ENCODE measurements around the gene PIWIL1. TPM values are rescaled to one million over a fixed set of nuclear protein-coding genes. Genes with fewer than 3 reads are reported as not detected.
A peak's percentile ranks its signal among the peaks of the same experiment; 100 is the strongest.

The PIWIL1 gene
- total RNA-seq, 1 donor from 2014 or later, result not detected

DNA sequence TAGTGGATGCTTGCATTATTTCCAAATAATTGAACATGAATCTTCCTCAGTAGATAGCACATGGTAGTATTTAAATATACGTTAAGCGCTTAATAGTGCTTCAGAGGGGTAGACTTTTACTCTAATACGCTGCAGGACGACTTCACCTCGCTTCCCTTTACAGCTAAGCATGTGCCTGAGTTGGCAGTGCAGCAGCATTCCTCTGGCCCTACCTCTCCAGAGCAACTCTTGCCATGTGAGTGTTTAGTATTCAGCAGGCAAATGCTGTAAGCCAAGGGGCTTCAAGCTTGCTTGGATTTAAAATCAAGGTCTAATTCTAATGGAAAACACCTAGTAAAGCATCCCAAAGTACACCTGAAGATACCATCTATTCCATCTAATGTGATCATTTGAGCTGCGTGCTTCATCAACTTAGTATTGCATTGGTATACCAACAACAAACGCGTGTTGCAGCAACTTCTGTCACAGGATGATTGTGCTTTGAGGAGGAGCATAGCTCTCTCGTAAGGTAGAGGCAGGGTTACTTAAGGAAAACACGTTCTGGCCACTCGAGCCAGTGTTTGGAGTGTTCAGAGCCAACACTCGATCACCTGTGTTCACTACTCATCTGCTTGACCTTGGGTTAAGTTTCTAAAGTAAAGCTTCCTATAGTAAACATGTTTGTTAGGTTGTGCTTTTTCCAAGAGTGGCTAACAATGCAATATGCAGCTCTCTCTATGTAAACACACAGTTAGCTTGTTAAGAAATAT is 60.6 kb downstream of the PIWIL1 start:
- H3K36me3 Mint-ChIP-seq (ENCODE audit: low read depth), result no peaks in the 10 kb centered on the region
- TF ChIP-seq, protein P1, sequence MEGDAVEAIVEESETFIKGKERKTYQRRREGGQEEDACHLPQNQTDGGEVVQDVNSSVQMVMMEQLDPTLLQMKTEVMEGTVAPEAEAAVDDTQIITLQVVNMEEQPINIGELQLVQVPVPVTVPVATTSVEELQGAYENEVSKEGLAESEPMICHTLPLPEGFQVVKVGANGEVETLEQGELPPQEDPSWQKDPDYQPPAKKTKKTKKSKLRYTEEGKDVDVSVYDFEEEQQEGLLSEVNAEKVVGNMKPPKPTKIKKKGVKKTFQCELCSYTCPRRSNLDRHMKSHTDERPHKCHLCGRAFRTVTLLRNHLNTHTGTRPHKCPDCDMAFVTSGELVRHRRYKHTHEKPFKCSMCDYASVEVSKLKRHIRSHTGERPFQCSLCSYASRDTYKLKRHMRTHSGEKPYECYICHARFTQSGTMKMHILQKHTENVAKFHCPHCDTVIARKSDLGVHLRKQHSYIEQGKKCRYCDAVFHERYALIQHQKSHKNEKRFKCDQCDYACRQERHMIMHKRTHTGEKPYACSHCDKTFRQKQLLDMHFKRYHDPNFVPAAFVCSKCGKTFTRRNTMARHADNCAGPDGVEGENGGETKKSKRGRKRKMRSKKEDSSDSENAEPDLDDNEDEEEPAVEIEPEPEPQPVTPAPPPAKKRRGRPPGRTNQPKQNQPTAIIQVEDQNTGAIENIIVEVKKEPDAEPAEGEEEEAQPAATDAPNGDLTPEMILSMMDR (conservative IDR thresholded peaks at IDR 0.05), result no peak
- H3K27me3 Mint-ChIP-seq (ENCODE audit: low read depth), result peaks cover 2% of the 10 kb centered on the region
- no peak for DNase-seq (ENCODE audit: low read depth, low spot score)
- H3K4me3 Mint-ChIP-seq, result no peak overlapping the region
- H3K4me1 Mint-ChIP-seq, result peaks cover 15% of the 10 kb centered on the region
- H3K9me3 Mint-ChIP-seq, result peaks cover 4% of the 10 kb centered on the region
- no peak overlapping the region for H3K27ac Mint-ChIP-seq (ENCODE audit: unreplicated experiment)

DNA sequence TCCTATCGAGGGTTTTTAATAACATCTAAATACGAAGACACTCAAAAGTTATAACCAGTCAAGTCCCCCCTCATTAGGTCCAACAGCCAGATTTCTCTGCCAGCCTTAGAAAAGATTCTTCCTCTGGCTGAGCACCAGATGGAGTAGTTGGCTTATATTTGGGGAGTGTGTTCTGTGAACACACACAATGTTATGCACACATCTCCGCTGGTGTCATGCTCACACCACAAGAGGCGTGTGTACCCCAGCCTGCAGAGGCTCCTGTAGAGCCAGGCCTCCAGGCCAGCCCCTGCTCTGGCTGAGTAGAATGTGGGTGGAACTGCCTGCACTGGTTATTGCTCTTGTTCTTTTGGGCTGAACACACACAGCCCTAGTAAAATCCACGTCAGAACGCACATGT is 64.0 kb downstream of the PIWIL1 start:
- H3K27ac Mint-ChIP-seq (ENCODE audit: unreplicated experiment), result no peak overlapping the region

DNA sequence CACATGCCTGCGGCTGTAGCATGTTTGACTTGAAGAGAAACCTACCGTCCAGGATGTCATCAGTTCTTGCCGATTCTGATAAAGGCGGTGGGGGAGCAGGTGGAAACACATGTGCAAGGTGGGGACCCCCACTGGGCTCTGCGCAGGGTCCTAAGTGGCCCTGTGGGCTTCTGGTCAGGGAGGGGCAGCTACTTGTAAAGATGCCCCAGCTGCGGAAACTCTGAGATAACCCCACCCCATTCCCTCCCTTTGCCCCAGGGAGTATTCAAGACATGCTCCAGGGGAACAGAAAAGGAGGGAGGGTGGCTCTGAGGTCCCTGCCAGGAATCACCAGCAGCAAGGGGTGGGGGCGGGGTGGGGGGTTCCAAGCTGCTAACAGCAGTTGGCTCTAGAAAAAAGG is 67.6 kb downstream of the PIWIL1 start:
- peaks cover 6% of the 10 kb centered on the region for H3K27me3 Mint-ChIP-seq (ENCODE audit: low read depth)
- H3K9me3 Mint-ChIP-seq, result peaks cover 2% of the 10 kb centered on the region
- H3K36me3 Mint-ChIP-seq (ENCODE audit: low read depth), result no peaks in the 10 kb centered on the region
- H3K4me3 Mint-ChIP-seq, result no peak overlapping the region
- H3K4me1 Mint-ChIP-seq, result no peaks in the 10 kb centered on the region
- TF ChIP-seq, protein P1 (conservative IDR thresholded peaks at IDR 0.05), result no peak
- no peak for DNase-seq (ENCODE audit: low read depth, low spot score)
- no peak overlapping the region for H3K27ac Mint-ChIP-seq (ENCODE audit: unreplicated experiment)

More for the DNA sequence above, 64.0 kb downstream of the PIWIL1 start:
- Mint-ChIP-seq H3K36me3 (ENCODE audit: low read depth) (no peaks in the 10 kb centered on the region), H3K4me1 (peaks cover 4% of the 10 kb centered on the region), H3K27me3 (ENCODE audit: low read depth) (peaks cover 4% of the 10 kb centered on the region), H3K4me3 (no peak overlapping the region), H3K9me3 (no peaks in the 10 kb centered on the region)
- no peak for DNase-seq (ENCODE audit: low read depth, low spot score)
- TF ChIP-seq, protein P1 (conservative IDR thresholded peaks at IDR 0.05), result peak; percentile 63

DNA sequence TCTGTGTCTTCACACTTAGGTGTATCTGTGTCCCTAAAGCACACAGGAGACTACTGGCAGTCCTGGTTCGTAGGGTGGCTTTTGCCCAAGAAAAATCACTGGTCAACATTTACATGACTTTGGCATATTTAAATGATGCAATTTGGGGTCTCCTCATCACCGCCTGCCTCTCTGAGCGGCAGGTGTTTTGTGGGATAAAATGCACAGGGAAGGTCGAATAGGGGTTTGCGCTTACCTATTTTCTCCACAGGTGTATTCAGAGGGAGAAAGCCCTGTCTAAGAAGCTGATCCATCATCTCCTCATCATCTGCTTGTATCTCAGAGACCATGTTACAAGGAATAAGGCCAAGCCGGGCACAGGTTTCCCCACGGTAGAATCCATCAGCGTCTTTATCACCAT is 74.7 kb downstream of the PIWIL1 start:
- Mint-ChIP-seq H3K4me1 (no peaks in the 10 kb centered on the region), H3K27ac (ENCODE audit: unreplicated experiment) (no peak overlapping the region), H3K36me3 (ENCODE audit: low read depth) (no peaks in the 10 kb centered on the region), H3K4me3 (no peak overlapping the region), H3K9me3 (peaks cover 2% of the 10 kb centered on the region), H3K27me3 (ENCODE audit: low read depth) (peaks cover 19% of the 10 kb centered on the region)
- no peak for DNase-seq (ENCODE audit: low read depth, low spot score)
- TF ChIP-seq, protein P1 (conservative IDR thresholded peaks at IDR 0.05), result no peak

DNA sequence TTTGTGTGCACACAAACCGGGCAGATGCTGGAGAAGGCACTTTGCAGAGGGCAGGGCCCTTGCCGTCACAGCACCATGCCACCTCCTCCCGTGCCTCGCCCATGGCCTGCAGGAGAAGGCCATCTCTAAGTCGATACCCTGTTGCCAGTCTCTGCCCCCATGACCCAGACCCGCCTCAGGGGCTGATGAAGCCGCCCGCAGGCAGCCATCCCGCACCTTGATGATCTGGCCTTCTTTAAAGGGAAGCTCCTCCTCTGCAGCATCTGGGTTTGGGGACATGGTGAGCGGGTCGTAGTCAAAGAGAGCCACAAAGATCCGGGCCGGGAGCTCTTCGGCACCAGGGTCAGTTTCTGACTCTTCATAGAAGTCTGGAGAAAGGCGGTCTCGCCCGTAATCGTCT is 76.2 kb downstream of the PIWIL1 start:
- peaks cover 19% of the 10 kb centered on the region for H3K27me3 Mint-ChIP-seq (ENCODE audit: low read depth)

More for the DNA sequence above, 76.2 kb downstream of the PIWIL1 start:
- TF ChIP-seq, protein P1 (conservative IDR thresholded peaks at IDR 0.05), result no peak
- Mint-ChIP-seq H3K9me3 (peaks cover 1% of the 10 kb centered on the region), H3K4me1 (no peaks in the 10 kb centered on the region), H3K36me3 (ENCODE audit: low read depth) (no peaks in the 10 kb centered on the region), H3K27ac (ENCODE audit: unreplicated experiment) (no peak overlapping the region), H3K4me3 (no peak overlapping the region)
- DNase-seq (ENCODE audit: low read depth, low spot score), result no peak
